ENCODE measurements around the gene MARCHF10.

The MARCHF10 gene

DNA sequence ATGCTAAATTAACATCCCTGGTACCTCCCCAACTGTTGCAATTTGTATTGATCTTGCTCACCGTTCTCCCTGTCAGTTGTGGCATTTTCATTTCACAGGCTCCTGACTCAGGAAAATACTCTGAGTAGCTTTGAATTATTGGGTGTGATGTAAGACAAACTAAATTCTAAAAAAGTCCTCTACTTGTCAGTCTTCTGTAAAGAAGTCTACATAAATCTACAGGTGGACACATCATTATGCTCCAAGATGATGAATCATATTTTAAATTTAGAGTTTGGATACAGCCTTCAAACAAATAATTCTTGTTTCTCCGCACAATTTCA is 47.2 kb downstream of the MARCHF10 start:
- Histone ChIP-seq H3K9me3 (no peaks in the 10 kb centered on the region), H3K36me3 (no peaks in the 10 kb centered on the region), H3K4me3 (ENCODE audit: low read depth, low read length) (no peak overlapping the region), H3K4me1 (peaks cover 9% of the 10 kb centered on the region), H3K27me3 (no peaks in the 10 kb centered on the region)
- no peak for TF ChIP-seq CTCF (IDR thresholded peaks at IDR 0.05; ENCODE audit: low read depth, low read length)
- DNase-seq: no peak

- Histone ChIP-seq H3K36me3 (no peaks in the 10 kb centered on the region), H3K27me3 (no peaks in the 10 kb centered on the region), H3K9me3 (no peaks in the 10 kb centered on the region), H3K4me3 (ENCODE audit: low read depth, low read length) (no peak overlapping the region), H3K4me1 (peaks cover 9% of the 10 kb centered on the region)
- no peak for DNase-seq
- TF ChIP-seq CTCF (IDR thresholded peaks at IDR 0.05; ENCODE audit: low read depth, low read length): no peak
Measured at GRCh38 chr17:62760059-62760944, 47.8 kb downstream of the MARCHF10 start.

DNA sequence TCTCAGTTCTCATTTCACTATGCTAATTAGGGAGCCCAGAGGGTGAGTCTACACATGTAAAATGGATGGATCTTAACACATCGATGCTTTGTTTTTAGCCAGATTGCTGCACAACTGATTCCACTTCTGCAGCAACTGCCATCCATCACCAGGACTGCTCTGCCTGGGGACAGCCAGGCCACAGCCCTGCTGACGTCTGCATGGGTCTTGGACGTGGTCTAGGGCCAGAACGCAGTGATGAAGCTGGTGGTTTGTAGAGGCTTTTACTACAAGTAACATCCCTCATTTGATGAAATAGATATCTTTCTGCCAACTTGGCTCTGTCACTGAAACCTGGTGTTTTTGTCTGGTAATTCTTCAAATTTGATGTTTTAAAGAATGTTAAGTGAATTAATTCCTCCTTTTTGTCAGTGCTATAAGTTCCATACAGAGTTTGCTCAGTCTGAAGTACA is 50.6 kb downstream of the MARCHF10 start:
- H3K27me3 ChIP-seq: no peaks in the 10 kb centered on the region
- no peaks in the 10 kb centered on the region for H3K36me3 ChIP-seq
- peak; percentile 74 for DNase-seq
- H3K4me3 ChIP-seq (ENCODE audit: low read depth, low read length): no peak overlapping the region
- no peaks in the 10 kb centered on the region for H3K9me3 ChIP-seq
- H3K4me1 ChIP-seq: peaks cover 9% of the 10 kb centered on the region
- no peak for TF ChIP-seq CTCF (IDR thresholded peaks at IDR 0.05; ENCODE audit: low read depth, low read length)

DNA sequence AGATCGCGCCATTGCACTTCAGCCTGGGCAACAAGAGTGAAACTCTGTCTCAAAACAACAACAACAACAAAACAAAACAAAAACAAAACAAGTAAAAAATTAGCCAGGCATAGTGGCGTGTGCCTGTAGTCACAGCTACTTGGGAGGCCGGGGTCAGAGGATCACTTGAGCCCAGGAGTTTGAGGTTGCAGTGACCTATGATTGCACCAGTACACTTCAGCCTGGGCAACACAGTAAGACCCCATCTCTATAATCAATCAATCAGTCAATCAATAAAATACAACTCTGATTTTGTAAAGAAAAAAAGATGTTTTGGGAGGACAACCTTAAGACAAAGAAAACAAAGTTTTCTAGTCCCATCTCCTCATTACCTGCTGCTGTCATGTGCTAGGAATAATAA is 51.9 kb downstream of the MARCHF10 start:
- H3K4me3 ChIP-seq (ENCODE audit: low read depth, low read length): no peak overlapping the region
- no peaks in the 10 kb centered on the region for H3K9me3 ChIP-seq
- no peaks in the 10 kb centered on the region for H3K36me3 ChIP-seq
- H3K4me1 ChIP-seq: peaks cover 9% of the 10 kb centered on the region
- TF ChIP-seq CTCF (IDR thresholded peaks at IDR 0.05; ENCODE audit: low read depth, low read length): no peak
- DNase-seq: no peak
- H3K27me3 ChIP-seq: no peaks in the 10 kb centered on the region

- Histone ChIP-seq H3K9me3 (no peaks in the 10 kb centered on the region), H3K4me3 (ENCODE audit: low read depth, low read length) (no peak overlapping the region), H3K36me3 (no peaks in the 10 kb centered on the region), H3K27me3 (no peaks in the 10 kb centered on the region), H3K4me1 (peaks cover 9% of the 10 kb centered on the region)
- peak; percentile 29 for DNase-seq
- peak; percentile 39 for TF ChIP-seq CTCF (IDR thresholded peaks at IDR 0.05; ENCODE audit: low read depth, low read length)
Measured at GRCh38 chr17:62755141-62755851, 52.8 kb downstream of the MARCHF10 start.

DNA sequence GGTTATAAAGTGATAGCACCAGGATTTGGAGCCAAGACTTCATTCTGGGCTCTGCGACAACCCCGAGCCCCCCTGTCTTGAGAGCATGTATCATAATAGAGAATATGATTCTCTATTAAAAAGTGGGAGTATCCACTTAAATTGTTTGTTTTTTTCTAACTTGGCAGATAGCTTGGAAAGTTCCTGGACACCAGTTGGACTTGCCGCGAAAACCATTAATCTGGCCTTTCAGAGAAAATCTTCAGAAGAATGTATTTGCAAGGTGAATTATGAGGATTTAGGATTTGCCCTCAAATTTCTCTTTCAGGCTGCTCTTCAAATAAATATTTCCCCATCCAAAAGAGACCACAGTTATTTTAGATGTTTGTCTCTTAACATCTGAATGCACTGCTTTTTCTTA is 53.5 kb downstream of the MARCHF10 start:
- no peak for DNase-seq
- H3K36me3 ChIP-seq: no peaks in the 10 kb centered on the region
- H3K9me3 ChIP-seq: no peaks in the 10 kb centered on the region
- H3K4me3 ChIP-seq (ENCODE audit: low read depth, low read length): no peak overlapping the region
- H3K27me3 ChIP-seq: no peaks in the 10 kb centered on the region
- H3K4me1 ChIP-seq: peaks cover 9% of the 10 kb centered on the region
- TF ChIP-seq CTCF (IDR thresholded peaks at IDR 0.05; ENCODE audit: low read depth, low read length): no peak
